Fibroblast of pulmonary artery (primary cell): Measurements from ENCODE around the gene NFIA.
"Not testable (repeated sequence)": the region's sequence is repeated elsewhere in the genome, so short reads cannot be mapped to it uniquely, and the experiment has no call there.

Source experiments
- DNase-seq: peaks from one replicate; pipeline ENCODE4 v3.0.0-alpha.2; 2010; ENCODE audit warnings: low read depth
- H3K4me3 ChIP-seq: replicated peaks from 2 replicates; pipeline ENCODE4 v1.5.1; 2011; ENCODE audit warnings: low read depth, mild to moderate bottlenecking, control low read depth, low read length, moderate library complexity
- TF ChIP-seq, protein P1 (sequence below): IDR thresholded peaks from 2 replicates; pipeline ENCODE4 v1.5.1; 2011; ENCODE audit warnings: mild to moderate bottlenecking, control low read depth, low read length, inconsistent platforms; ENCODE audit errors: missing control alignments

The NFIA gene

DNA sequence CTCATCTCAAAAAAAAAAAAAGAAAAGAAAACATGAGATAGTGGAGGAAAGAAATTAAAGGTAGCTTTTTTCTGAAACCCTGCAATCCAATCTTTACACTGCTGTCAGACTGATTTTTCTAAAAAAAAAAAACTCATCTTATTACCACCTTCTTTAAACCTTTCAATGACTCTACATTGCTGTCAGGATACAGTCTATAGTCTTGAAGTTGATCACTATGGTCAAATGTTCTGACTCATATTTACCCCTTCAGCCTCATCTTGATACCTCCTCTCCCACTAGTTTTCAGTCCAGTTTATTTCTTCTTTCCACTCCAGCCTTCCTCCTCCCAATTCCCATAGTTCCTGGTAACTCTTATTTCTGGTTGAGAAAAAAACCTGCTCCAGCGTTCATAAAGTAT, 17.7 kb upstream of the NFIA start:
- no peak overlapping the region for H3K4me3 ChIP-seq
- DNase-seq = no peak
- TF ChIP-seq, protein P1, sequence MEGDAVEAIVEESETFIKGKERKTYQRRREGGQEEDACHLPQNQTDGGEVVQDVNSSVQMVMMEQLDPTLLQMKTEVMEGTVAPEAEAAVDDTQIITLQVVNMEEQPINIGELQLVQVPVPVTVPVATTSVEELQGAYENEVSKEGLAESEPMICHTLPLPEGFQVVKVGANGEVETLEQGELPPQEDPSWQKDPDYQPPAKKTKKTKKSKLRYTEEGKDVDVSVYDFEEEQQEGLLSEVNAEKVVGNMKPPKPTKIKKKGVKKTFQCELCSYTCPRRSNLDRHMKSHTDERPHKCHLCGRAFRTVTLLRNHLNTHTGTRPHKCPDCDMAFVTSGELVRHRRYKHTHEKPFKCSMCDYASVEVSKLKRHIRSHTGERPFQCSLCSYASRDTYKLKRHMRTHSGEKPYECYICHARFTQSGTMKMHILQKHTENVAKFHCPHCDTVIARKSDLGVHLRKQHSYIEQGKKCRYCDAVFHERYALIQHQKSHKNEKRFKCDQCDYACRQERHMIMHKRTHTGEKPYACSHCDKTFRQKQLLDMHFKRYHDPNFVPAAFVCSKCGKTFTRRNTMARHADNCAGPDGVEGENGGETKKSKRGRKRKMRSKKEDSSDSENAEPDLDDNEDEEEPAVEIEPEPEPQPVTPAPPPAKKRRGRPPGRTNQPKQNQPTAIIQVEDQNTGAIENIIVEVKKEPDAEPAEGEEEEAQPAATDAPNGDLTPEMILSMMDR = no peak

GRCh38 chr1:61067446-61068019, 14.8 kb upstream of the NFIA start:
- no peak overlapping the region for H3K4me3 ChIP-seq
- DNase-seq = no peak
- TF ChIP-seq, protein P1 = no peak

- H3K4me3 ChIP-seq = no peak overlapping the region
- TF ChIP-seq, protein P1 = no peak
- no peak for DNase-seq
These were observed 12.3 kb upstream of the NFIA start for GRCh38 chr1:61070054-61070453.

DNA sequence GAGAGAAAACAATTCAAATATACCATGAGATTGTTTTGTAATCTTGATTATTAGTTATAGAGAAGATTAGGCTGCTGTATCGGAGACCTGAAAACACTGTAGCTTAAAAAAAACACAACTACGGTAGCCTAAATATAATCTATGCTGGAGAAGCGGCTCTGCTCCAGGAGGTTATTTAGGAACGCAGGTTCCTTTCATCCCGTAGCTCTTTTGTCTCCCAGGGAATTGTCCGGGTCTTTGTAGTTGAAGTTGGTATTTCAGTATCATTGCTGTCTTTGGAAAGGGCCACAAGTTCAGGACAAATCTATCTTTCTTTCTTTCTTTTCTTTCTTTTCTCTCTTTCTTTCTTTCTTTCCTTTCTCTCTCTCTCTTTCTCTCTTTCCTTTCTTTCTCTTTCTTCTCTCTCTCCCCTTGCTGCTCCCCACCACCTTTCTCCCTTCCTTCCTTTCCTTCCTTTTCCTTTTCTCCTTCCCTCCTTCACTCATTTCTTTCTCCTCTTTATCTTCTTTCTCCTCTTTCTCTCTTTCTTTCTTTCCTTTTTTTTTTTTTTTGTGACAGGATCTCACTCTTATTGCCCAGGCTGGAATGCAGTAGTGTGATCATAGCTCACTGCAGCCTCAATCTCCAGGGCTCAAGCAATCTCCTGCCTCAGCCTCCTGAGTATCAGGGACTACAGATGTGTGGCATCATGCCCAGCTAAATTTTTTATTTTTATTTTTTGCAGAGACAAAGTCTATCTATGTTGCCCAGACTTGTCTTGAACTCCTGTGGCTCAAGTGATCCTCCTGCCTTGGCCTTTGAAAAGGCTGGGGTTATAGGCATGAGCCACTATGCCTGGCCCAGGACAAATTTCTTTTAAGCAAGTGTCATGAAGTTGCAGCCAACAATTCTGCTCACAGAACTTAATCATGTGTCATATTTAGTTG, 10.9 kb upstream of the NFIA start:
- TF ChIP-seq, protein P1 = no peak
- no peak for DNase-seq
- no peak overlapping the region for H3K4me3 ChIP-seq

DNA sequence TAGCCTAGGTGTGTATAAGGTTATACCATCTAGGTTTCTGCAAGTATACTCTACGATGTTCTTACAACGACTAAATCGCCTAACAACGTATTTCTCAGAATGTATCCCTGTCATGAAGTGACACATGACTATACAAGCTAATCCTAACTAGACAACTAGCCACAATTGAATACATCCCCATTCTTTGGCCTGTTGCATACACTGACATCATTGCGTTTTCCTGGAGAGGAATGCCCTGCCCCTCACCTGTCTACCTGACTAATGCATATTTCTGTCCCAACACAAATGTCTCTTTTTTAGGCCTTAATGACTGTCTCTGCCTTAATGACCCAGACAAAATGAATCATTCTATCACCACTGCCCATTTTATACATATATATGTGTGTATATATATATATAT, 8.5 kb upstream of the NFIA start:
- TF ChIP-seq, protein P1 = no peak
- no peak overlapping the region for H3K4me3 ChIP-seq
- no peak for DNase-seq

- H3K4me3 ChIP-seq, DNase-seq: not testable (repeated sequence)
These were observed 6.5 kb upstream of the NFIA start for GRCh38 chr1:61075833-61076232.

DNA sequence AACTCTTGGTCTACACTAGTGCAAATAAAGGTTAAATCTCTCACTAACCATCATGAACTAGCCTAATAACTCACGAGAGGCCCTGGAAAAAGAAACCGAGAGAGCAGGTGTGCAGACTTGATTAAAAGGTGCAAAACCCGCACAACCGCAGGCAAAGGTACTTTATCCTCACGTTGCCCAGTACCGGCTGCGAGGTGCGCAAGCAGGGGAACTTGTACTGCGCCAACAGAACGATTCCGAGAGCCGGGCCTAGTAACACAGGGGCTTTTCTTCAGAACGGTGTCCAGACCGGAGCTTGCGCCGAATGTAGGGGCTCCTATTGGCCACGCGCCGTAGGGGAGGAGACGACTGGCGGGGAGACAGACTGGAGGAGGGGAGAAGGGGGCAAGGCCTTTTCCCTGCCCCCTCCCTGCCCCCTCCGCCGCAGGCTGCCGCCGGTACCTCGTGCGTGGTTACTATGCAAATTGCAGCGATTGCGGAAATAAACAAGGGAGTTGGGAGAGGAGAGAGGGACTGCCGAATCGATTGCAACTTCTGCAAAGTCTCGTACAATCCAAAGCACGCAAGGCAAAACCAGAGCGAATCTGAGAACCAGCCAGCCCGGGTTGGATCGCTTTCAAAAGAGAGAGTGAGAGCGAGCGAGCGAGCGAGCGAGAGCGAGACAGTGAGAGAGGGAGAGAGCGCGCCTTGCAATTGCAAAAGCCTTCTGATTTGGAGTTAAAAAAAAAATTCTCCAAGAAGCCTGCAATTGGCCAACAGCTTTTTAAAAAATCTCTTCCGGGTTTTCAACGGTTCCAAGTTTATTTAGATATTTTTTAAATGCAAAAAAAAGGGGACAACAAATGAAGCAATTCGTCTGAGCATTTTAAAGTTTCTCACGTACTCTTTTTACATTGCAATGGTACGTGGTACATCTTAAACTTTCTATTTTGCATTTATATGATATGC, 5.4 kb upstream of the NFIA start:
- peak; percentile 95 for DNase-seq

More for the DNA sequence above, 5.4 kb upstream of the NFIA start:
- H3K4me3 ChIP-seq = peak overlapping the region; percentile 63
- TF ChIP-seq, protein P1 = no peak
